NCI-H2081 (cell line): ENCODE results near the gene EEFSEC.

ENCODE experiments used
- DNase-seq, 2 experiments: peaks; one replicate each; lab custom pipeline; 2025; lab: John Stamatoyannopoulos, UW

Gene EEFSEC

DNA sequence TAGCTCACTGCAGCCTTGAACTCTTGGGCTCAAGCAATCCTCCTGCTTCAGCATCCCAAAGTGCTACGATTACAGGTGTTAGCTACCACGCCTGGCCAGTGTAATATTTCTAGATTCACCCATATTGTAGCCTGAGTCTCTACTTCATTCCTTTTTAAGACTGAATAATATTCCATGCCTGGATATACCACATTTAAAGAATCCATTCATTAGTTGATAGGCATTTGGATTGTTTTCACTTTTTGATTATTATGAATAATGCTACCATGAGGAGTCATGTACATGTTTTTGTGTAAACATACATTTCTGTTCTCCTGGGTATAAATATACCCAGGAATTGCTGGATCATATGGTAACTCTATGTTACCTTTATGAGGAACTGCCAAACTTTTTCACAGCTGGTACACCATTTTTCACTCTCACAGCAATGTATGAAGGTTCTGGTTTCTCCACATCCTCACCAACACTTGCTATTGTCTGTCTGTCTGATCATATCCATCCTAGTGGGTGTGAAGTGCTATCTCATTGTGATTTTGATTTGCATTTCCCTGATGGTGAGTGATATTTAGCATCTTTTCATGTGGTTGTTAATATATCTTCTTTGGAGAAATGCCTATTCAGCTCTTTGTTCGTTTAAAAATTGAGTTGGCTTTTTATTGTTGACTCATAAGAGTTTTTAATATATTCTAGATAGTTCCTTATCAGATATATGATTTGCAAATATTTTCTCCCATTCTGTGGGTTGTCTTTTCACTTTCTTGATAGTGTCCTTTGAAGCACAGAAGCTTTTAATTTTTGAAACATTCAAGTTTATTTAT is 32.6 kb downstream of the EEFSEC start:
- no peak for DNase-seq

DNA sequence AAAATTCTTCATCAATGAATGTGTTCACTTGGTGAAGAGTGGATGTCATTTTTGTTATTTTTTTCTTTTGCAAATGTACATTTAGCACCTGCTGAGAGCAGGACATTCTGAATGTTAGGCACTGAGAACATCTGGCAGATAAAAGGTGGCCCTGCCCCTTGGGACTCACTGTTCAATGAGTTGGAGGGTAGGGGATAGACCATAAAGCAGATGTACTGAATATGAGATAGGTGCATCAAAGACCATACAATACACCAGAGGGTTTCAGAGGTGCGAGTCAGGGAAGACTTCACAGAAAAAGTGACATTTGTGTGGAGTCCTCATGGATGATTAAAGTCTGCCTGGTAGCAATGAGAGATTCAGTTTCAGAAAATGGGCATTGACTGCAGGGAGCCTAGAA is 34.2 kb downstream of the EEFSEC start:
- DNase-seq, result no peak

DNA sequence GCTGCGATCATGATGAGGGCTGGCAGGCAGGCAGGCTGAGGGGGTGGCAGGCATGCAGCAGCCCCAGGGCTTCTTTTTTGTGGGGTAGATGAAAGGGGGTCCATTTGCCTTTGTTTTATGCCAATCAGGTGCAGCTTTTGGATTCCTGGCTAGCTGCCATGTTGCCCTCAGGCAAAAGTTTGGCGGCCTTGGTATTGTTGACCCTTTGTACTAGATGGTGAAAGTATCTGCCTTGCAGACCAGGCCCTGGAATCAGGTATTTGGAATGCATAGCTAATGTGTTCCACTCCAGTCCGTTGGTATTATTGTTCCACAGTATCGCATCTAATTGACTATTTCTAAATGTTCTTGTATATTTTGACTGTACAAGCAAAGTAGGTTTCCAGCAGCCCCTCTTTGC is 35.0 kb downstream of the EEFSEC start:
- peak in 1 of 2 experiments; percentile 27 for DNase-seq

DNA sequence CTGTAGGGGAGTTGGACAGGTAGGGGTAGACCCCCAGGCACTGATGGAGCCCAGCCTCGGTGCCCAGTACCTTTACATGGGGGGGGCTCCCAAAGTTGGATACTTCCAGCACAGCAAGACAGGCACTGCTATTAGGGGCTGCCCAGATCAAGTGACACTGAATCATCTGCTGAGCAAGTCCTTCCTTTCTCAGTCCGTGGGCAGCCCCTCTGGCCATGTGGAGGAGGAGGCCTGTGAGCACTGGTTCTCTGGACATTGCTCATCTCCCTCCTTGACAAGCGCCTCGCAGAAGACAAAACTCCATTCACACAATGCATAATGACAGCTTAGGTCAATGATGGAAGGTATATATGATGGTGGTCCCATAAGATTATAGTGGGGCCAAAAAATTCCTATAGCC is 35.7 kb downstream of the EEFSEC start:
- DNase-seq, result no peak

DNA sequence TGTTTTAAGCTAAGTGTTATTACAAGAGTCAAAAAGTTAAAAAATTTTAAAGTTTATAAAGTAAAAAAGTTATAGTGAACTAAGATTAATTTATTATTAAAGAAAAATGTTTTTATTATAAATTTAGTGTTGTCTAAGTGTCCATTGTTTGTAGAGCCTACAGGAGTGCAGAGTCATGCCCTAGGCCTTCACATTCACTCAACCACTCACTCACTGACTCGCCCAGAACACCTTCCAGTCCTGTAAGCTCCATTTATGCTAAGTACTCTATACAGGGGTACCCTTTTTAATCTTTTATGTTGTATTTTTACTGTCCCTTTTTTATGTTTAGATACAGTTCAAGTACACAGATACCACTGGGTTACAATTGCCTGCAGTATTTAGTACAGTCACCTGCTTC is 37.2 kb downstream of the EEFSEC start:
- no peak for DNase-seq

DNA sequence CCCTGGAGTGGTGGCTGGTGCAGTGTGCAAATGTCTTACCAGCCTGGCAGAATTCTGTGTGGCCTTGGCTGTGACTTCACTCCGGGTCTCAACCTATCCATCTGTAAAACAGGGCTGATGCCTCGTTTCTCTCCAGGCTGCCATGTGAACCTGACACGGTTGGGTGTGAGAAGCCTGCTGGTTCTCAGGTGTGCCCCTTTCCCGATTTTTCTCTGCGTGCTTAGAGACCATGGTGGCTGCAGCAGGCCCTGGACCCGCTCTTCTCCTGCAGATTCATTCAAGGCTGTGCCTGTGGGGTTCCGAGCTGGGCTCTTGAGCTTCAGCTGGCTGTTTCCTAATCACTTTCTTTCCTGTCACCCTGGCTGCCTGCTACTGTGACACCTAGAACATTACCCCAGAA is 38.9 kb downstream of the EEFSEC start:
- no peak for DNase-seq

DNA sequence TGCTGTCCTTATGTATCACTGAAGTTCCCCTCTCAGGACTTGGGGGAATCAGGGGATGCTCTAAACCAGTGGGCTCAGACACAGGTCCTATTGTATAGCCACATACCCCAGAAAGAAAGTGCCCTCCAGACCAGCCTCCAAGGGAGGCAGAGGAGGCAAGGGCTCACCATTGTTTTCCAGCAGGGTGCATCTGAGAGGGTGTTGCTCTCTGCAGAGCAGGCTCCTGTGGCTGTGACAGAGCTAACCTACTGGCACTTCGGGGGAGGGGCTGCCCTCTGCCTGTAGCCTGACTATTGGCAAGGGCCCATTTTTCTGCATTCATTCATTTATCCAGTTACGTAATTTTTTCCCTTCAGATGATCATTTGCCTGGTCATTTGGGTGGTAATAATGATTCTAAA is 39.9 kb downstream of the EEFSEC start:
- no peak for DNase-seq

DNA sequence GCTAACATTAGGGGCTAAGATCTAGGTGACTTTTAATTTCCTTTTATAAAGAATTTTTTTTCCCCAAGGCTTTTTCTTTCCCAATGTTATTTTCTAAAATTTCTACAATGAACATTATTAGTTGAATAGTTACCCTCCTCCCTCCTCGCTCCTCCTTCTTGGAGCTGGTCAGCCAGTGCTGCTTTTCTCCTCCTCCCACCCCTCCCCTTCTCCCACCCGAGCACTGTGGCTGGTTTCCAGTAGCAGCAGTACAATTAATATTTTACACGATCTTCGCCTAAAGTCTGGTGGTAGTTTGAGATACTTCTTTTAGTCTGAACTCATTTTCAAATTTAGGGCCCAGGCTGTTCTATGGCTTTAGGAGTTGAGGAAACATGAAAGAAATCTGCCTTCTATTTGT is 41.6 kb downstream of the EEFSEC start:
- no peak for DNase-seq

DNA sequence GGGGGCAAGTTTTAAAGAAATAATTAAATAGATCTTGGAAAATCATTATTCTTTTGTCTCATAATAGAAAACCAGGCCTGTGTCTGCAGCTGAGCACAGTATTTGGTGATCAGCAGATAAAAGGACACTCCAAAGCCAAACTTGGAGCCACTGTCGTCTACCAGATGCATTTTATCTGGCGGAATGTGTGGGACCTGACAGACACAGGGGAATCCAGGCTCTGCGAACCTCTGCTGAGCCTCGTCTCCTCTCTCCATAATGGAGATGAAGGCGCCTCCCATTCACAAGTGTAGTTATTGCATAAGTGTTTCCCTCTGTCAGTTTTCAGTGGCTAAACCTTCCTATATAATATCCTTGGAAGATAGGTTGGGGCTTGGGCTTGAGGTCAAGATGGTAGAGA is 42.1 kb downstream of the EEFSEC start:
- DNase-seq, result no peak

DNA sequence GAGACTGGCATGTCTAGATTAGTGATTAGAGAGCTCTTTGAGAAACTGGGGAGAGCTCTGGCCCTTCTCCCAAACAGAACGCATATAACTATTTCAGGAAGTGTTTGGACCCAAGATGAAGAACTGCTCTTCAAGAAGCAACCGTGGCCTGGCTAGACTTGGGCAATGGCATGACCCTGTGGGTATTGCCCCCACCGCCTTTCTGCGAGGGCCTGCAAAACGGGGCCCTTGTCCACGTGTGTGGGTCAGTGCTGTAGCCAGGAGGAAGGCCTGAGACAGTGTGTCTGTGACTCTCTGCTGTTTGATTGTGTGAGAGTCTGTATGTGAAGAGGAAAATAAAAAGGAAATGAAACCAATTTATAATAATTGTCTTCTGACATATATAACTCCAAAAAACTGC is 42.5 kb downstream of the EEFSEC start:
- DNase-seq, result no peak

DNA sequence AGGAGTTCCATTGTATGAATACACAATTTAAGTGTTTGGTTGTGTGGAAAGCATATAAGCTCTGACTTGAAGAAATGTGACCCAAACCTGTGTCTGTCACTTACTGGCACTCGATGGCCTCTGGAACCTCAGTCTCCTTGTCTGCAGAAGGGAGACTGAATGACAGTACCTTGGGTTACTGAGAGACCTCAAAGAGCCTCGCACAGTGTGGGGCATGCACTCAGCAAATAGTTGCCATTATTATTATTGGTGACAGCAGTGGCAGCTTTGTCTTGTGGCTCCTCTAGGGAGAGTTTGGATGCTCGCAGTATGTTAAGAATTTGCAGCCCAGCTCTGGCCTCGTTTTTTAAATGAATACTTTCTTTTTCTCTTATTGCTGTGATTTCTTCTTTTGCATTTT is 43.4 kb downstream of the EEFSEC start:
- no peak for DNase-seq

DNA sequence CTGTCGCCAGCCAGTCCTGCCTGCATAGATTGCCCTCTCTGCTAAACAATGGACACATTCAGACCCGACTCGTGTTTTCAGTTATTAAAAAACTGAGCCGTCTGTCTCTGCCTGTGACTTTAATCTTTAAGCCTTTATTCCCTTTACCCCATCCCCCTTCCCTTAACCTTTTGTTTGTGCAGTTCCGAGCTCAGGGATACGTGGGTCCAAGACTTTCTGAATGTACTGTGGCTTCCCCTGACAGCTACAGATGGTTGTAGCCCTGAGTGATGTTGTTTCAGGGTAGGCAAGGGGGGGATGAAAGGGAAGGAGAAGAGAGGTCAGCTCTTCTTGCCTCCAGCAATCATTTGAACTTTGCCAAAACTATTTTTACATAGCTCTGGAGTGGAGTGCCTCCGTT is 44.6 kb downstream of the EEFSEC start:
- DNase-seq, result no peak

DNA sequence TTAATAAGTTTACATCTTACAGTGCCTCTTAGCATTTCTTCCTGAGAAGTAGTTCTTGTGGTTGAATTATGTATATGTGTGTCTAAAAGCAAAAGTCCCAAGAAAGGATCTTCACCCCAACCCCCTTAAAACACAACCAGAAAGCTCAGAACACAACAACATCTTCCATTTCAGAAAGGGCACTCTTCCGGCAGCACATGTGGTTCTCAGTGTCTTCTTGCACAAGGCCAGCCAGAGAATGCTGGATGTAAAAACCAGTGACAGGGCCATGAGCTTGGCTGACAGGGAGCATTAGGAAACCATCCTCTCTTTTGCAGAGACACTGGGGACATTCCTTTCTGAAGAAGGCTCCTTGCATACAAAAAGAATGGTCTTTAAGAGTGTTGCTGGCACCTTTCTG is 45.0 kb downstream of the EEFSEC start:
- DNase-seq, result no peak

DNA sequence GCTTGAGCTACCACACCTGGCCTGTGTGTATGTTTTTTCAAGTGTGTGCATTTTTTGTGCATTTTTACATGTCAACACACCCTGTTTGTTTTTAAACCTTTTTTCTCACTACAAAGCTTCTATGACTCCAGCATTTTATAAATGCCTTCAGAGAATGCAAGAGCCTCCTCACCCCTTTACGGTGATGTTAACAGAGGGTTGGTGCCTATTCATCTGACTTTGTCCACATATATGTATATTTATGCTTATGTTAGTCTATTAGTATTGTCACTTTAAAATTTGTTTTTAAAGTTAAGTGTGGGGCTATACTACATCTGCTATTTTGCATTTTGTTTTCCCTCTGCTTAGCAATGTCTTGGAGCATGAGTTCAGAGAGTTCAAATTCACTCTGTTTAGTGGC is 45.8 kb downstream of the EEFSEC start:
- DNase-seq, result no peak

DNA sequence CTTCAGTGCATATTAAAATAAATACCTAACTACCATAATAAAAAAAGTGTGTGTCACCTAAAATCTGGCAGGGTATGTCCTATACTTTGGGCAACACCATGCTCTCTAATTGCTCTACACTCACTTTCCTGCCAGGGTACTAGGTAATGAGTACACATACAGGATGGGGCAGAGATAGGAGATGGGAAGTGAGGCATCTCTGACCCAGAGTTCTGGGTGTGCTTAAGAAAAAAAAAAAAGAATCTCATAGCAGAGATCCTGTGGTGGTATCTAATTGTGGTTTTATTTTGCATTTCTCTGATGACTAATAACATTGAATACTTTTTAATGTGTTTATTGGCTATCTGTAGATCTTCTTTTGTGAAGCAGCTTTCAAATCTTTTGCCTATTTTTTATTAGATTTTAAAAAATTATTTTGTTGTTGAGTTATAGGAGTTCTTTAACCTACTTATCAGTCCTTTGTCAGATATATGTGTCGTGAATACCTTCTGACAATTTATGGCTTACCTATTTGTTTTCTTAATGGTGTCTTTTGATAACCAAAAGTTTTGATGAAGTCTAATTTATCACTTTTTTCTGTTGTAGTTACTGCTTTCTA is 48.0 kb downstream of the EEFSEC start:
- DNase-seq, result no peak

DNA sequence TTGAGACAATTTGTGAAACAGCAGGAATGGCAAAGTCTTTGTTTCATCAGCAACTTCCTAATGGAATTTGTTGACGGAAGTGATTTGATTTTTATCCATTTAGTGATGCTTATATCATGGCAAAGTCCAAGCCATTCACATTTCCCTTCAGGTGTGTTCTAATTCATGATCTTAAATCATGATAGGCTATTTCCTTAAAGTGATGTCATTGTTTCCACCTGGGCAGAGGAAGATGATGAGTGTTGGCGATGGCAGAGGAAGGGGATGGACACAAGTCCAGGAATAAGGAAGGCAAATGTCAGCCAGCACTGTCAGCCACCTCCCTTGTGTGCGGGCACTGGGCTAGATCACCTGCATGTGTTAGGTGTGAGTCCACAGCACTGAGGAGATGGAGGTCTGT is 49.9 kb downstream of the EEFSEC start:
- no peak for DNase-seq

DNA sequence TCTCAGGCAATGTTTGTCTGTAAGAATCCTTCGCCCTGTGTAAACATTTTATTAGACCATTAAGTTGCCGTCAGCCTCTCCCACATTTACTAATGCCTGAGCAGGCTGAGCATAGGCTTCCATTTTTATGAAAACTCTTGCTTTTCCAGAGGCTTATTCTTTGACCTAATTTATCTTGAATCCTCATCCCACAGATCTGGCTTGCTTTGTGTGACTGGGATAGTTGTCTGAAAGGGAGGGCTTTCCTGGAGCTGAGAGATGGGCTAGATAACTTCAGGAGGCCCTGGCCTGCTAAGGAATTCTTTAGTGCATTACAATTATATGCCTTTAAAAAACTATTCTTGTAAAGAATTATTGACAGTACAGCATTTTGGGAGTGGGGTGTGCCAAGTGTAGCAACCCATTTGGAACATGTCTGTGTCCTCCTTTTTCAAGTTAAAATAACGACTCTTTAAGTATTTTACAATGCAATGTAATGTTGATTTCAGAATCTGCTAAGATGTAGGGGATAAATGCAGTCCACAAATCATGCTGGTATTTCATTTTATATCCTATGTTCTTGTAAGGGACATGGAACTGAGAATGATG is 52.4 kb downstream of the EEFSEC start:
- DNase-seq, result no peak

DNA sequence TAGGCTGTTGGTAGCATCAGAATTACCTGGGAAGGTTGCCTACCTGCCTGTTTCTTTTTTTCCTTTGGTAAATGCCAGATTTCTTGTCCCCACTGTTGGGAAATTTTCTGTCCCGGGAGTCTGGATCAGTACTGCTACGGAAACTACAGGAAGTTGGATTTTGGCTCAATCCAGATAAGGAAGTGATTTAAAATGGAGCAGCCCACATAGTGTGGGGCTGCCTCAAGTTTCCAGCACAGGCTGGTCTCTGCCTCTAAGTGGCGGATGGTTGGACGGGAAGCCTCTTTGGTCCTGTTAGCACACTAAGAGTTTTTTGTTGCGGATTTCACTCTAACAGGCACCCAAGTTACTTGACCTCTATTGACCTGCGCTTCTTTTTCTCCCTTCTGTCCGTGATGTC is 54.7 kb downstream of the EEFSEC start:
- DNase-seq, result no peak

DNA sequence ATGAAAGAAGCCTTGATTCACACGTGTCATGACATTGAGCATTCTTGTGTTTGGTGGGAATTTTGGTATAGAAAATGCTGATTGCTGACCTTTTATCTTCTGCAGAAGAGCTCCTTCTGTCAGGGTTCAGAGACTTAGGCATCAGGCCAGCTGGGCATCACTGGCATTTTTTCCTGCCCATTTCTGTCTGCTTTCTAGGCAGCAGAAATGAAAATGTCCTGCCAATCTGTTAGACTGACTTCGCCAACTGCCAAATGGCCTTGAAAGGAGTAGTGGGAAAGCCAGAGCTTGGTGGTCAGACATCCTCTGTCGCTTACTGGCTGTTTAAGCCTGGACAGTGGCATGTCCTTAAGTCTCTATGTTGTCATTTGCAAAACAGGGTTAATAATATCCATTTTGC is 57.4 kb downstream of the EEFSEC start:
- DNase-seq, result no peak

DNA sequence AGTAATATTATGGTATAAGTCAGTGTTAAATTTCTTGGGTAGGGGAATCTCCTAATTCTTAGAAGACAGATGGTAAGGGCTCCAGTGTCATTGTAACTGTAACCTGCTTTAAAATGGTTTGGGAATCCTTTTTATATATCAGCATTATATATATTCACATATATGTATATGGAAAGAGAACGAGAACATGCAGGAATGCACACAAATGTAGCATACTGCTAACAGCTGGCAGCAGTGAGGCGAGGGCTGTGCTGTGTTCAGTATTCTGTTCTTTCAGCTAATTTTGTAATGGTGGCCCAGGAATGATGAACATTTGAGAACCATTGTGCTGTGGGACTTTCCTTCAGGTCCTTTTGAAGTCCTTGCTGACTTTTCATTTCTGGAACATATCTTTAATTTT is 60.8 kb downstream of the EEFSEC start:
- no peak for DNase-seq

DNA sequence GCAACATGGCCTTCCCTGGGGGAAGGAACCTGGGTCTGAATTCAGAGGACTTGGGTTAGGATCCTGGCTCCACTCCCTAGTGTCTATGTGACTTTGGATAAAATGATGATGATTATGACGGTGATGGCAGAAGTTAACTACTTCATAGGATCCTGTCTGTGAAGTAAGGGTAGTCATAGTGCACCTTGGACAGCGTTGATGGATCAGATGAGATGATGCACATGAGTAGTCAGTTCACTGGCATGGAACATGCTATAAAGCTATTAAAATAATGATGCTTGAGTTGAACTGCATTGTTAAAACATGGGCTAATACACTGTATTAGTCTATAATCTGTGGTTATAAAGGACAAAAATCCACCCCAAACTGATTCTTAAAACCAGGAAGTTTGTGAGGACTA is 62.0 kb downstream of the EEFSEC start:
- no peak for DNase-seq

DNA sequence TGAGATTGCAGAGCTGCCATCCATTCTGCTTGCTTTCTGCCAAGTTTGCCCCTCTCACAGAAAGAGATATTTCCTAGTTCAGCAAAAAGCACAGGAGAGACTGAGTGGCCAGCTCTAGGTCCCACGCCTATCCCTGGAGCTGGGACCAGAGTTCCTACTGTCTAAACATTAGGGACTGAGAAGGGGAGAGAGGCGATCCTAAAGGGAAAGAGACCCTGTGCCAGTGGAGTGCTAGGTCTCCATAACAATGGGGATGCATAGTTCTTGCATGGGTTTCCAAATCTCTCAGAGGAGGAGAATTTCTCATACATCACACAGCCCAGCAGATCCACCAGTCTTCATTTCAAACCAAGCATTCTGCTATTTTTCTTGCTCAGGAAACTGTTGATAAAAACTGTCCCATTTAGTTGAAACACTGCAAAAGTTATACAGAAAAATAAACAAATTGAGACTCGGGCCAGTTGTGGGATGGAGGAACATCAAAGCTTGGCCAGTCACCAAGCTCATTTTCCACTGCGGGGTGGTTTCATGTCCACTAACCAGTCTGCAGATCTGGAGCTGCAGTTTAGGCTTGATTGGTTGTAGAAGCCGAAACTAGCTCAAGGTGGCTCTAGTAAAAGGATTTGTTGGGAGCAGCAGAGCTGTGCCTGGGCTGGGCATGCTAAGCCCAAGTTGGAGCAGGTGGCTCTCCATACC is 62.7 kb downstream of the EEFSEC start:
- DNase-seq, result no peak
